HG03575 (cell line): ENCODE data around the gene KIF24.

ENCODE experiments used
- ATAC-seq: cut with Tn5 transposase; IDR thresholded peaks from one replicate; pipeline ENCODE4 v1.9.1; 2021; ENCODE audit not compliant: unreplicated experiment, insufficient number of reproducible peaks, low FRiP score; ENCODE audit errors: extremely low read depth

The KIF24 gene

GRCh38 chr9:34279411-34279810 is 49.7 kb downstream of the KIF24 start:
- ATAC-seq: no peak
